Fibroblast of skin of left biceps (primary cell): ENCODE measurements around the gene DNAAF2.
"Not testable (repeated sequence)": the region's sequence is repeated elsewhere in the genome, so short reads cannot be mapped to it uniquely, and the experiment has no call there.

Source experiments
- DNase-seq, 2 experiments: peaks; one replicate each; pipeline ENCODE4 v3.0.0-alpha.2; 2013; ENCODE audit warnings: low read depth in 2 of 2

DNAAF2 gene

GRCh38 chr14:49584981-49585640 lies 49.9 kb downstream of the DNAAF2 start:
- DNase-seq, result not testable (repeated sequence)

GRCh38 chr14:49584058-49584457 lies 51.0 kb downstream of the DNAAF2 start:
- no peak for DNase-seq

GRCh38 chr14:49583629-49584028 lies 51.4 kb downstream of the DNAAF2 start:
- DNase-seq, result no peak

- DNase-seq, result no peak
Measured at GRCh38 chr14:49582113-49582977, 52.7 kb downstream of the DNAAF2 start.

- no peak for DNase-seq
Measured at GRCh38 chr14:49581209-49582112, 53.6 kb downstream of the DNAAF2 start.

- no peak for DNase-seq
Measured at GRCh38 chr14:49579841-49580240, 55.2 kb downstream of the DNAAF2 start.

GRCh38 chr14:49578141-49578540 lies 56.9 kb downstream of the DNAAF2 start:
- DNase-seq, result no peak
